Measurements from ENCODE around the gene OR6C70. TPM values are rescaled to one million over a fixed set of nuclear protein-coding genes. Genes with fewer than 3 reads are reported as not detected.
A peak's percentile ranks its signal among the peaks of the same experiment; 100 is the strongest.

The OR6C70 gene
- total RNA-seq, 1 experiment from 2014 or later: not detected

DNA sequence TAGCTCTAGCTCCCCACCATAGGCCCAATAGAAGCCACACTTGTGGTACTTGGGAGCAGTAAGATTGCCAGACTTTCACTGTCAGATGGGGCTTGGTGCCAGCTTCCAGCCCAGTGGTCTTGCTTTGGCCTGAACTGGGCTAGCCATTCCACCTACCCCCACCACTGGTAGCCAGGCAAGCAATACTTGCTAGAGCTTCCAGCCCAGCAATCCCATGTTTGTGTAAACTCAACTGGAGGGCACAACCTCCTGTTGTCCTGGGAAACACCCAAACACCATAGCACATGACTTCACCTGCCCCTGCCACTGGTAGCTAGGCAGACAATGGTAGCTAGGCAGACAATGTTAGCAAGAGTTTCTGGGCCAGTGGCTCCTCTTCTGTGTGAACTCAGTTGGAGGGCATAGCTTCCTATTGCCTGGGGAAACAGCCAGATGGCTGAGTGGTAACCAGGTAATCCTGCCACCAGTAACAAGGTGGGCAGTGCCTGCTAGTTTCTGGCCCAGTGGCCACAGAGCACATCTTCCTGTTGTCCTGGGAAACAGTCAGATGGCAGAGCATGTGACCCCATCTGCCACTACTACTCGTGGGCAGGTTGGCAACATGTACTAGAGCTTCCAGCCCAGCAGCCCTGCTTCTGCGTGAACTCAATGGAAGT is 49.5 kb downstream of the OR6C70 start:
- Histone ChIP-seq H3K4ac (ENCODE audit: low read depth, low read length) (no peak overlapping the region), H3K23ac (ENCODE audit: insufficient read length, low read depth, low read length) (no peak overlapping the region), H3T11ph (ENCODE audit: low read length) (no peak overlapping the region), H3K9ac (ENCODE audit: extremely low read depth, insufficient read length, low read length) (no peak overlapping the region), H4K5ac (ENCODE audit: insufficient read length, low read depth, low read length) (no peak overlapping the region), H3K9me3 (ENCODE audit: control insufficient read depth, low read depth, low read length) (no peaks in the 10 kb centered on the region), H3K79me1 (ENCODE audit: insufficient read depth, low read depth, low read length, poor library complexity, severe bottlenecking) (no peaks in the 10 kb centered on the region), H2BK20ac (ENCODE audit: low read depth, low read length, poor library complexity, severe bottlenecking) (no peak overlapping the region), H2AK5ac (ENCODE audit: insufficient read length, low read length) (no peak overlapping the region), H3K18ac (ENCODE audit: insufficient read length, low read depth, low read length) (peak overlapping the region; percentile 17), H4K20me1 (ENCODE audit: control insufficient read depth, insufficient read depth, insufficient read length) (no peaks in the 10 kb centered on the region), H2BK15ac (ENCODE audit: low read depth, low read length) (no peak overlapping the region), H2BK5ac (ENCODE audit: insufficient read length, low read length) (no peak overlapping the region), H3K23me2 (ENCODE audit: insufficient read length, low read depth, low read length, poor library complexity, severe bottlenecking) (no peaks in the 10 kb centered on the region), H3K14ac (ENCODE audit: insufficient read depth, low read length) (no peak overlapping the region), H2AFZ (ENCODE audit: low read length) (no peak overlapping the region), H3K4me2 (ENCODE audit: insufficient read depth, insufficient read length, low read length) (no peak overlapping the region), H4K91ac (ENCODE audit: insufficient read length, low read depth, low read length) (no peak overlapping the region), H3K27ac (ENCODE audit: insufficient read length, low read depth, low read length) (no peak overlapping the region), H4K8ac (replicated peaks; ENCODE audit: insufficient read length, low read depth, low read length) (no peak overlapping the region), H2BK120ac (ENCODE audit: low read depth, low read length, poor library complexity, severe bottlenecking) (no peak overlapping the region), H3K4me1 (ENCODE audit: insufficient read depth, low read length) (no peaks in the 10 kb centered on the region), H3K79me2 (ENCODE audit: insufficient read depth, low read length) (no peaks in the 10 kb centered on the region), H3K27me3 (ENCODE audit: insufficient read depth, low read length) (no peaks in the 10 kb centered on the region), H3K56ac (ENCODE audit: insufficient read length, low read depth, low read length) (peak overlapping the region; percentile 3), H2BK12ac (ENCODE audit: insufficient read length, low read depth, low read length) (peak overlapping the region; percentile 79)
- no peaks in the 10 kb centered on the region for H3K27me3 Mint-ChIP-seq (ENCODE audit: low read depth)
- DNase-seq: peak; percentile 29
- H3K9me3 Mint-ChIP-seq: no peaks in the 10 kb centered on the region; a peak in 2 of 5 replicates
- no peak overlapping the region for H3K27ac Mint-ChIP-seq
- H3K4me1 Mint-ChIP-seq: peaks cover 0 to 2% of the 10 kb centered on the region in 2 experiments; a peak in 2 of 4 replicates
- H3K4me3 Mint-ChIP-seq: no peak overlapping the region
- no peaks in the 10 kb centered on the region for H3K36me3 Mint-ChIP-seq (ENCODE audit: insufficient read depth in 1 of 3, low read depth in 3 of 3)
- TF ChIP-seq CTCF (conservative IDR thresholded peaks at IDR 0.05): no peak
- no CpG with 5 or more reads among the region's 2 CpGs for WGBS (ENCODE audit: extremely low coverage, insufficient read length, low lambda C conversion rate)

Other genes with a start within 250 kb of the OR6C70 start
- gene OR10A7, start 249.1 kb downstream of the OR6C70 start, total RNA-seq (2021): not detected in 2 replicates
- gene OR6C74, start 225.5 kb downstream of the OR6C70 start, total RNA-seq (2021): not detected in 2 replicates
- gene OR6C6, start 173.6 kb downstream of the OR6C70 start, total RNA-seq (2021): not detected in 2 replicates
- gene OR6C1, start 155.8 kb downstream of the OR6C70 start, total RNA-seq (2021): not detected in 2 replicates
- gene OR6C3, start 139.4 kb downstream of the OR6C70 start, total RNA-seq (2021): not detected in 2 replicates
- gene OR6C75, start 107.2 kb downstream of the OR6C70 start, total RNA-seq (2021): not detected in 2 replicates
- not detected in 2 replicates for gene OR6C65, start 69.6 kb downstream of the OR6C70 start, total RNA-seq (2021)
- gene OR6C76, start 43.9 kb downstream of the OR6C70 start, total RNA-seq (2021): not detected in 2 replicates
- not detected in 2 replicates for gene OR6C2, start 26.1 kb downstream of the OR6C70 start, total RNA-seq (2021)
- gene OR6C68, start 22.2 kb upstream of the OR6C70 start, total RNA-seq (2021): not detected in 2 replicates
- not detected in 2 replicates for gene OR6C4, start 79.5 kb upstream of the OR6C70 start, total RNA-seq (2021)
- not detected in 2 replicates for gene OR2AP1, start 102.3 kb upstream of the OR6C70 start, total RNA-seq (2021)
- not detected in 2 replicates for gene OR10P1, start 166.8 kb upstream of the OR6C70 start, total RNA-seq (2021)
- 114 and 119 TPM in 2 replicates for gene ITGA7, start 237.8 kb upstream of the OR6C70 start, total RNA-seq (2021)
- 104 and 108 TPM in 2 replicates for gene BLOC1S1, start 245.9 kb upstream of the OR6C70 start, total RNA-seq (2021)

Measured in H9 (cell line).